Esophagus mucosa (tissue), 1 donor: ENCODE results near the gene TSPEAR. TPM values are rescaled to one million over a fixed set of nuclear protein-coding genes. Genes with fewer than 3 reads are reported as not detected.
"Not testable (repeated sequence)": the region's sequence is repeated elsewhere in the genome, so short reads cannot be mapped to it uniquely, and the experiment has no call there.

Source experiments
- ATAC-seq: fragments of 200-7000 bp; cut with Tn5 transposase; one replicate; pipeline ENCODE4 v1.9.1; 2020
- total RNA-seq: library from RNA; stranded (reverse); gene quantifications from one replicate; pipeline ENCODE4 v1.2.4, GENCODE V29; 2023
- donor health status: DM: yes; HTN: yes; CAD: no.

Gene TSPEAR
- total RNA-seq, 1 donor from 2014 or later = 0.08 TPM

DNA sequence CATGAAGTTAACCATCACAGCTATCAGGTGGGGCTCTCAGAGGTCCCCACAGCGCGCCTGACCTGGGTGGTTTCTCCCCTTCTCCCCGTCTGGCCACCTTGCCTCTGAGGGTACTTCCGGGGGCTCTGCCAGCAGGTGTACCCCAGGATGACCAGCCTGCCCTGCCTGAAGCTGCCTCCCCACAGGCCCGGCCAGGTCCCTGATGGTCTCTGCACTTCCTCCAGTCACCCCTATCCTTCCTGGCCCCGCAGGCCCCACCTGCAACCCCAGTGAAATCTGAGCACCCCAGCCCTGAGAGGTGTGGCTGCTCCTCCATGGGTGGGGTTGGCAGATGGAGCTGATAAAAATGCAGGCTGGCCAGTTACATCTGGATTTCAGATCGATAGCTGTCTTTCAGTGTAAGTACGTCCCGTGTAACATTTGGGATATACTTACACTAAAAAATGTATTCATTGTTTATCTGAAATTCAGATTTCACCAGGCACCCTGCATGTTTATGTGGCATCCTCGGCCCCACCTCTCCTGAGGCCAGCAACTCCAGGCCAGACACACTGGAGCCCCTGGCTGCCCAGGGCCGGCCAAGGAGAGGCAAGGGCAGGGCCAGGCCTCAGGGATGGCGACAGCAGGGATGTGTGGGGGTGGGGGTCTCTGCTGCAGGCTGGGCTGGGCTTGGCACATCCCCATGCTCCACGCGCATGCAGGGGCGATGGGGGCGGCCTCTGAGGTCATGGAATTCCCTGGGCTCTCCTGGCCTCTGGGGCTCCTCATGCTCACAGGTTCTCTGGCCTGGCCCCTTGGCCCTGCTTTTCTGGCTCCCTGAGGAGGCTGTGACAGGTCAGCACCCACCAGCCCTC, 230.9 kb downstream of the TSPEAR start:
- peak; percentile 22 for ATAC-seq

DNA sequence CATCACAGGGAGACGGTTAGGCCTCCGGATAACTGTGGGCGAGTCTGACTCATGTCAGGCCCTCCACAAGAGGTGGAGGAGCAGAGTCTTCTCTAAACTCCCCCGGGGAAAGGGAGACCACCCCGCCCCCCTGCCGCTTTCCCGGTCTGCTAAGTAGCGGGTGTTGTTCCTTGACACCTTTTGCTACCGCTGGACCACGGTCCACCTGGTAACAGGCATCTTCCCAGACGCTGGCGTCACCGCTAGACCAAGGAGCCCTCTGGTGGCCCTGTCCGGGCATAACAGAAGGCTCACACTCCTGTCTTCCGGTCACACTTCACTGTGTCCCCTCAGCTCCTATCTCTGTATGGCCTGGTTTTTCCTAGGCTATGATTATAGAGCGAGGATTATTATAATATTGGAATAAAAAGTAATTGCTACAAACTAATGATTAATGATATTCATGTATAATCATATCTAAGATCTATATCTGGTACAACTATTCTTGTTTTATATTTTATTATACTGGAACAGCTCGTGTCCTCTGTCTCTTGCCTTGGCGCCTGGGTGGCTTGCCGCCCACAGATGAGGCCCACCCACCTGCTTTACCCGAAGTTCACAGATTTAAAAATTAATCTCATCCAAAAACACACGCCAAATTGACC, 231.7 kb downstream of the TSPEAR start:
- not testable (repeated sequence) for ATAC-seq

DNA sequence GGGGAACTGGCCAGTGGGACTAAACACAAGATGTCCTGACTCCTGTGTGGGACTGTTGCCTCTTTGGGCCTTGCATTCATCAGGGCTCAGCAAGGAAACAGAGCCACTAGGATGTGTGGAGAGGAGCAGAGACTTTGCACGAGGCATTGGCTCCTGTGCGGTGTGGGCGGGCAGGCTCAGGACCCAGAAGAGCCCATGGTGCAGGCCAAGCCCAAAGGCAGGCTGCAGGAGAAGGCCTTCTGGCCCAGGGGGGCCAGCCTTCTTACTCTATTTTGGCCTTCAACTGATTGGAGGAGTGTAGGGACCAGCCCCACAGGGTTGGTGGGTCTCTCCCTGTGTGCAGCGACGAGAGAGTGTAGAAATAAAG, 232.6 kb downstream of the TSPEAR start:
- no peak for ATAC-seq

DNA sequence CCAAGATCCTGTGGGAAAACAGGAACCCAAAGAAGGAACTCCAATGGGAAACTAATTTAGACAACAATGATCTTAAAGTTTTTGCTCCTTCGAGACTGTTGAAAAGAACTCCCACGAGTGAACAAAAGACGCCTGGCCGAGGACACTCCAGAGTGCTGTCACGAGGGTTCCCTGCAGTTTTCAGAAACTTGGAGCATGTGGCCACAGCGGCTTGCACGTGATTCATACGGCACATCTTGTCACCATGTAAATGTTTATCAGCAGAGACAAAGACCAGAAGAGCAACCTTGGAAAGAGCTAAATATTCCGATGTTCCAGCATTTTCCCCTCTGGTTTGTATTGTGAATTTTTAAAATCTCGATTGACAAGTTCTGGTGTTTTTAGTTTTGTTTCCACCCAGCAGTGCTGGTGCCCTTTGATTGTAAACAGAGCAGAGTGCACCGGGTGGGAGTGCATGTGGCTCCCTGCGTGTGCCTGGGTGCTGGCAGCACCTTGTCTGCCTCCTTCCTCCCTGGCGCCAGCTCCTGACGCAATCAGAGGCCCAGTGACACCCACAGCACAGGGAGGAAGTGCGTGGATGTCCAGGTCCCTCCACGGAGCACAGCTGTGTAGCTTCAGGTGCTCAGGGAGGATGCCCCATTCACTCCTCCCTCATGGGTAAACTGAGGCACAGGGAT, 233.1 kb downstream of the TSPEAR start:
- no peak for ATAC-seq

DNA sequence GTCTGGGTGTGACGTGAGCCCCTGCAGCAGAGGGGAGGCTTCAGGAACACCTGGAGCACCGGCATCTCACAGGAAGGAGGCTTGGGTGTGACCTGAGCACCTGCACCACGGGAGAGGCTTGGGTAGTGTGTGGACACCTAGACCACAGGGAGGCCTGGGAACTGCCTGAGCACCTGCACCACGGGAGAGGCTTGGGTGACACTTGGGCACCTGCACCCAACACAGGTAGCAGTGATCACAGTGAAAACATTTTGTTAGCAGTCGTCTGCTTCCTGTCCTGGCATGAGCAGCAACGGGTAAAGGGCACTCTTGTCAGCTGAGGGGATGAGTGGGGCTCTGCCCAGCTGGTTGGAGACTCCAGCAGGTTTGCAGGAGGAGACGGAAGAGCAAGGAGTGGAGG, 233.7 kb downstream of the TSPEAR start:
- ATAC-seq = no peak

DNA sequence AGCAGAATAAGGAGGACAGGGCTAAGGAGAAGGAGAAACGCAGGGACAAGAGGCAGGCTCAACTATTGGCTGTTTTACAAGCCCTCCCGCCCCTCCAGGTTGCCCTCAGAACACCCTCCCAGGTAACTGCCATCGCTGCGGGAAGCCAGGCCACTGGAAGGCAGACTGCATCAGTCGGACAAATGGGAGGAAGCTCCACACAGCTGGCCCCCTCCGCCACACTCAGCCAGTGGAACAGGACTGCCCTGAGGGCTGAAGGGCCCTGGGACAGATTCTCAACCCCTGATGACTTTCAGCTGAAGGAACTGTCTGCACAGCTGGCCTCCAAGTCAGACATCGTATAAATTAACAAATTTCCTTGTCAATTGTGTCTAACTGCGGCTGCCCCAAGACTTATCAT, 234.2 kb downstream of the TSPEAR start:
- no peak for ATAC-seq

DNA sequence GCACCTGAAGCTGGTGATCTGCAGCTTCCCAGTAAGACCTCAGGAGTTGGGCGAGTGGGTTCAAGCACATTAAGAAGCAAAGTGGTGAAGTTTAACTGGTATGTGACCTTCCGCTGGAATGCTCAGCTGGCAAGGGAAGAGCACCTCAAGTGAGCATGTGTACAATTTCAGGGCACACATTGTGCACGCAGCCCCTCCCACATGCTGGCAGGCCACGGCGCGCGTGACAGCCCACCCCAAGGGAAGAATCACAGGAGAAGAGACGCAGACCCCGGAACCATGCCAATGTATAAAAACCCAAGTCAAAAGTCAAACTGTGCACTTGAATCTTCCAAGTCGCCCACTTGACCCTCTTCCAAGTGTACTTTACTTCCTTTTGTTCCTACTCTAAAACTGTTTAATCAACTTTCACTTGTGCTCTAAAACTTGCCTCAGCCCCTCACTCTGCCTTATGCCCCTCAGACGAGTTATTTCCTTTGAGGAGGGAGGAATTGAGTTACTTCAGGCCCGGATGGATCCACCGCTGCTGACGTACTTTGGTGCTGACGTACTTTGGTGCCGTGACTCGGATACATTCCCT, 236.0 kb downstream of the TSPEAR start:
- ATAC-seq = no peak

DNA sequence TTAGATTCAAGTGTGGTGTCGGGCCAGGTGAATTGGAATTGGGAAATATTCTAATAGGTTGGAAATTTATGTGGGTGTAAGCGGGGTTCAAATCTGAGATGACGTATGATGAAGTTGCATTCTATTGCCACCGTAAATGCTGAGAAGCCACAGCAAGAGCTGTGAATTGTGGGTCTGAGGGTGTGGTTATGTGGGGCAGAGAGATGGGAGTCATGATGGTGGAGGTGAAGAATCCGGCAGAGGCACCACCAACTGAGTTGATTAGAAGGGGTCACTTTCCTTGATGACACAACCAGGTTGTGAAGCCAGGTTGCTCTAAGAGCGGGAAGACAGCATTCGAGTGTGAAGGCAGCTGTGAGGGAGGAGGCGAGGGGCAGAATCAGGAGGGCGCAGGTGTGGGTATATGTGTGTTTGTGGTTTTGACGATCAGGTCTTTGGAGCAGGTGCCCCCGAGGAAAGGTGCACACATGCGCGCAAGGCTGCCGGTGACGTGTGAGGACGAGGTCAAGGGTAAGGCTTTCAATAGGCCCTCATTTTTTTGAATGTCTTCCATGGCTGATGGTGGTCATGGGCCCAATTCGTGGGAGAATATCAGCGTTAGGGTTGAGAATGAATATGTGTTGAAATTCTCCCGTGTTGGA, 237.3 kb downstream of the TSPEAR start:
- no peak for ATAC-seq

DNA sequence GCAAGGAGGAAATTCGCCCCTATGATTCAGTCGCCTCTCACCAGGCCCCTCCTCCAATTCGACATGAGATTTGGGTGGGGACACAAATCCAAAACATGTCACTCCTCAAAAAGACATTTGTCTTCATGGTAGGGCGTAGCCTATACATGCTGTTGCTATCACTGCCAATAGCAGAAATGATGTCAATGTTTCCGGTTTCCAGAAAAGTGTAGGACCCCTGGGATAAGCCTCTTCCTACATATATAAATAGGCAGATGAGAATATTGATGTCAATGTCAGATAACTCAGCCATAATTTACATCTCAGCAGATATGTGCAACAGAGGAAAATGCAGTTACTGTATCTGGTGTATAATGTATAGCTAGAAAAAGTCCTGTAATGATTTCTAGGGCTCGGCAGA, 239.4 kb downstream of the TSPEAR start:
- ATAC-seq = no peak

DNA sequence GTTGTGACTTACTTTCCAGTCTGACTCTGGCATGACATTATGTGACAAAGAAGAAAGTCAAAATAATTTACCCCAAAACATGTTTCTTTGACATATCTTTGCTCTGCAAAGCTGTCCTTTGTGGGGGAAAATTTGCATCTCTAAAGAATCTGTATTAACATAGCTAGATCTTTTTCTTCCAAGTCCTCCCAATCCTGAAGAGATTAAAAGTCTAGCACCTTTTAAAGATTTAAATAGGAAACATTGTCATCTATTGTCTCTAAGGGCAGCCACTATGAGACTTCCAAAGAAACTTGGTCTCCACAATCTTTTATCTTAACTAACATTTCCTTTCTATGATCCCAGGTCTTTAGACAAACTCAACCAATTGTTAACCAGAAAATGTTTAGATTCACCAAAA, 240.0 kb downstream of the TSPEAR start:
- ATAC-seq = no peak

DNA sequence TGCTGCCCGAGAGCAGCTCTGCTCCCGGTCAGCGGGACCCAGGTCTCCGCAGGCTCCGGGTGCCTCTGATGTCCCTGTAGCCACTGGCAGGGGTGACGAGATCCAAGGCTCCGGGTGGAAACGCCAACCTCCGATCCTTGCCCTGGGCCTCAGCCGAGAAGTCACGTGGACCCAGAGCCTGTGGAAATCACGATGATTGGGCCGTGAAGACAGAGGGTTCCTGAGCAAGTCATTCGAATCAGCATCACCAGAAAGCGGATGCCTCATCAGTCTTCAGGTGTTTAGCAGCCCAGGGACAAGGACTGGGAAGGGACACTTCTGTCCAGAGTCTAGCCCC, 243.5 kb downstream of the TSPEAR start:
- ATAC-seq = no peak

DNA sequence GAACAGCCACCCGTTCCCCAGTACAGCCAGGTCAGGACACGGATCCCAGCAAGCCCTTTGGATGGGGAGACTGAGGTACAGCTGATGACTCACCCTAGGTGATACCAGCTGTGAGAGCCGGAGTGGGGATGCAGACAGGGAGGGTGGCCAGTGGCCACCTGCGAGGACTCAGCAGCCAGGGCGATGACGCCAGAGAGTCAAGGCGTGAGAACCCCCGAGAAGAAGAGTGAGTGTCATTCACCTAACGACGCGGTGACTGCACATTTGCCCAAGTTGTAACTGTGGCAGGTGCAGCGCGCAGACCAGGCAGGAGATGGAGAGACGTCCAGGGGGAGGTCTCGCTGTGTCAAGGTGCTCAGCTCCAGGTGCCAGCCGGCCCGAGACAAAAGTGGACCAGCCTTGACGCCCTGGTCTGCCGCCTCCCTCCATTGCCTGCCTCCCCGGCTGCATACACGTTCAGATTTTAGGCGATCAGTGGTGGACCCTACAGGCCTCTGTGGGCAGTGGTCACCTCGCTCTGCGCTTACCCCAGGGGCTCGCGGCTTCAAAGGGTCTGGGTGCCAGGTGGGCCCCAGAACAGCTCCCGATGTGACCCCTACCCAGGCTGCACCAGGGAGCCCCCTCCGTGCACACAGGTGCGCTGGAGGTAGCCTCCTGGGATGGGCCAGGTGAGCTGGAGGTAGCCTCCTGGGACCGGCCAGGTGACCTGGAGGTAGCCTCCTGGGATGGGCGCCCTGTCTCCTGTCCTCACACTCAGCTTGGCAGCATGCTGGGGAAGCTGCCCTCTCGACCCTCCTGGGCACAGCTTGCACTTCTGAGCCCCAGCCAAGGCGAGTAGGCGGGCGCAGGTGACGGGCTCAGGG, 244.1 kb downstream of the TSPEAR start:
- no peak for ATAC-seq

DNA sequence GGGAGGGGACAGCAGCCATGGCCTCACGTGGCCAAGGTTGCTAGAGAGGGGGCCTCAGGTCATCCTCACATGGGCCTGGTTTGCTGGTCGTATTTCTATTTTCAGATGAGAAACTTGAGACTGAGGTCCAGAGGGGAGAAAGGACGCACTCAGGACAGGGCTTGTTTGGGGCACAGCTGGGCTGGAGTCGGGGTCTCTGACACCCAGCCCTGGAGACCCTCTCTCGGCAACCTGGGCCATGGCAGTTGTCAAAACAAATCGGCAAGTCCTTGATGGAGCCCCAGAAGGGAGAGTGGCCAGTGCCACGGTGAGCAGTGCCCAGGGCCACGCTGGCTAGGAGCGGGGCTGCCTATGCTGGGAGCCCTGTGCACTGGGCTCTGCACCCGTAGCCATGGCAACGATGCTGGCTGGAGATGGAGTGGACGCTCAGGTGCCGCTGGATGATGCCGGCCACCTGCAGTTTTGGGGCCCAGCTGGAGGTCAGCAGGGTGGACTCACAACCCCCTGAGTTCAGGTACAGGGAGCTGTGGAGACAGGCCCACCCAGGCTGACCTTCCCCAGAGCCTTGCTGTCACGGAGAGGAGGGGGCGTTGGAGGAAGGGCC, 244.9 kb downstream of the TSPEAR start:
- ATAC-seq = no peak

DNA sequence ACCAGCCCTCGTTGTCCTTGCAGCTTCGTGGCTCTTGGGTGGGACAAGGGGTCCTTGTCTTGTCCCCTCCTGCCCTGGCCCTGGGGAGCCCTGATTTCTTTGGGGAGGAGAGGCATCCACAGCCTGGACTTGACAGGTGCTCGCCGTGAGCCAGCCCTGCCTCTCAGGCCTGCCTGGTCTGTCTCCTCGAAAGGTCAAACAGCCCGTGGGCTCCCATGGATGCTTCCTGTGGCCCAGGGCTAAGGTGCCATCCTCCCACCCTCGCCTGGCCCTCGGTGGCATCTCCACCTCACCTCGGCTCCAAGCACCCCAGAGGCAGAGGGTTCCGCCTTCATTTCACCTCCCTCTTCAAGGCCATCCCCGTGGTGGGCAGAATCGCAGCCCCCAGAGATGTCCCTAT, 247.0 kb downstream of the TSPEAR start:
- ATAC-seq = no peak

DNA sequence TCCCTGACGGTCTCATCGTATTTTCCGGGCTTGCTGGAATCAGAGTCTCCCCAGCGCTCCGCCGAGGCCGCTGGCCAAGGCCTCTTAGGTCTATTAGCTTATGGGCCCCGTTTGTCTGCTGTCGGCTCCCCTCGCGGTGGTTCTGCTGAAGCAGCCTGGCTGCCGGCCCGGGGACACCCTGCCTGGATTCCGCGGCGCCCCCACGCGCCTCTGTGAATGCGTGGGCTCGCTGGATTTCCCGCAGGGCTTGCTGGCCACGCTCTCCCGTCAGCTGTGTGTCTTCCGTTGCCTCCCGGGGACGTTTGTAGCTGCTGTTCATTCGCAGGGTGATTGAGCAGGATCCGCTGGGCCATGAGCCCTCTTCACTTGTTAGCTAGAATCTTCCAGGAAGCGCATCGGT, 247.6 kb downstream of the TSPEAR start:
- ATAC-seq = no peak

DNA sequence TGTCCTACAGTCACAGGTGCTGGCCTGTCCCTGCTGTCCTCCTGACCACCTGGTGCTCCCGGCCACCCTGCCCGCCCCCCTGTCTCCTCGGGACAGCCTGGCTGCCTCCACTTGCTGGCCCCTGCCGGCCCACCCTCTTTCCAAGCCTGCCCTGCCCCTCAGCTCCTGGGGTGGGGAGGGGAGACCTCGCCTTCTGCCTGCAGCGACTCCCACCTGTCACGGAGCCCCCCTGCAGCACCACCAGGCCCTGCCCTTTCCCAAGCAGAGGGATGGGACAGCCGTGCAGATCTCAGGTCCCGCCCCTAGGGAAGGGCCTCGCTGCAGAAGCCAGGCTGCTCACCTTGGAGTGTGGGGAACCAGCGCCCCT, 248.6 kb downstream of the TSPEAR start:
- ATAC-seq = no peak

DNA sequence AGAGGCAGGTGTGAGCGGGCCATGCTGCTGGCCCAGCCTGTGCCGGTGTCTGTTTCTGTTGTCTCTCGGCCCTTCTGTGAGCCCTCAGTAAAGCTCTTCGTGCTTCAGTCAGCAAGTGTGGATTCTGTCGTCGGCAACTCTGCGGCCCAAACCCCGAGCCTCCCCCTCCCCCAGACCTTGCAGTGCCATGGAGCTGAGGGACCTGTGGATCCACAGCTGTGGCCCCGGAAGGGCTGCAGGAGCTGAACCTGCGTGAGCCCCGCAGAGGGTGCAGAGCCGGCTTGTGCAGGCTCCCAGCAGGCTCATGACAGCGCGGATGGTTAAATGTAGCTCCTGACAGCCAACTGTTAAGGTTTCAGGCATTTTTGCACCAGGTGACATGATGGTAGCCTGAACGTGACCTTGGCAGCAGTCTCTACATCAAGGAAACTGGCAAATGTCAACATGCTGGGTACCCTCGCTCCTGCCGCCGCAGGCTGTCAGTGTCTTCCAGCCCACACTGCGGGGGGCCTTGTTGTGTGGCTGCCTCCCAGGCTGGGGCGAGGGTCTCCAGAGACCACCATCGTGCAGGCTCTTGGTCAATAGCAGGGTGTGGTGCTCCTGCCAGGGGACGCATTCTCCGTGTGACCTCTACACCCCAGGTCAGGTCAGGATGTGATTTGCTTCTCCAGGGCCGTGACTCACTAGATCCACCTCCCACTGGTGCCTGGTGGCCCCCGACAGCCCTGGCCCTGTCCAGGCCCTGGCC, 249.1 kb downstream of the TSPEAR start:
- no peak for ATAC-seq

DNA sequence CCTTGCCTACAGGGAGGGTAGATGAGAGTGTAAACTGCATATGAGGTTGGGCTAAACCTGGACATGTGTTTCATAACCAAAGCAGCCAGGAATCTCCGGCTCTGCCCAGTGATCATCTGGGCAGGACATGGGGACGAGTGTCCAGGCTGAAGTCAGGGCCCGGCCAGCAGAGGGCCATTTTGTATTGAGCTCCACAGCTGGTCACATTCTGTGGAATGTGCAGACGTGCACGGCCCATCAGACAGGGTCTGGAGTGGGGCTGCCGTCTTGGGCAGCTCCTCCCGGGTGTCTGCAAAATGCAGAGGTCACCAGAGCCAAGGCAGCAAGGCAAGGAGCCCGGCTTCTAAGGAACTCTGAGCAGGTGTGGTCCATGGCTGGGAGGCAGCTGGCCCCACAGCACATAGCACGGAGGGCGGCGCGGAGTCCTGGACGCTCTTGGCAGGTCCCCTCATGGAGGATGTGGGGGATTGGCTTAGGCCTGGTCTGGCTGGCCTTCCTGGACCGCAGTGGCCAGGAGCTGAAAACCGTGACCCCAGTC, 249.8 kb downstream of the TSPEAR start:
- ATAC-seq = no peak

DNA sequence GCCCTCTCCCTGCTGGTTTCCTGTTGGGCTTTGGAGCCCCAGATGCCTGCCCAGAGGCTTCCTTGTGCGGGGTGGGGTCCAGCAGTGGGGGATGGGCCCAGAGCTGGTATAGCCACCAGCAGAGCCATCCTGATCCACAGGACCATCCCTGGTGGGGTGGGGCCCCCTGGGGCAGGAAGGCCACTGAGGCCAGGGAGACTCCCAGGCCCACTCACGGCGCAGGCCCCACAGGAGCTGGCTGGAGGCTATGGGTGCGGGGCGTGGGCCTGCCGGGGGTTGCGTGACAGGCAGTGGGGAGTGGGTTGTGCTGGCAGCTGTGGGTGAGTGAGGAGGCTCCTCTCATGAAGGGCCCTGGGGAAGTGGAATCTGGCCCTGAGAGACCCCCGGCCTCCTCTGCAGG, 250.4 kb downstream of the TSPEAR start:
- ATAC-seq = no peak

DNA sequence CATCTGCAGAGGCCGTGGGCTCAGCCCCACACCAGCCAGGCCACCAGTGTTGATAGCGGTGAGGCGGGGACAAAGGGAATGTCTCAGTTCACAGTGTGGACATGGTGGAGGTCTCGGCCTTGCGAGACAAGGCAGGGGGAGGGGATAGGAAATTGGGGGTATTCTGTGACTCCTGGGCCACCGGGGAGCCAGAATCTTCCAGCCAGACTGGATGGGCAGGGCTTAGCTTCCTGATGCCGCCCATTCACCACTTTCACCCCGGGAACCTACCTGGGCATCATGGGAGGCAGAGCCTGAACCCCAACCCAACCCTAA, 251.0 kb downstream of the TSPEAR start:
- no peak for ATAC-seq
